Stimulated activated CD4-positive, alpha-beta T cell treated with anti-CD3 and anti-CD28 coated beads, Interleukin-4, amount 100 ng/mL, for 1 hour (primary cell): ENCODE measurements around the gene AQP3.
"Not testable (repeated sequence)": the region's sequence is repeated elsewhere in the genome, so short reads cannot be mapped to it uniquely, and the experiment has no call there.

Experiments used
- DNase-seq: peaks from one replicate; pipeline ENCODE4 v3.0.0-alpha.2; 2020

The AQP3 gene

GRCh38 chr9:33440204-33440603 is 7.2 kb downstream of the AQP3 start:
- DNase-seq = no peak

- no peak for DNase-seq
Observed at GRCh38 chr9:33439731-33440130, 7.7 kb downstream of the AQP3 start.

GRCh38 chr9:33438926-33439680 is 8.3 kb downstream of the AQP3 start:
- DNase-seq = no peak

- DNase-seq = no peak
Observed at GRCh38 chr9:33437898-33438297, 9.5 kb downstream of the AQP3 start.

- DNase-seq = no peak
Observed at GRCh38 chr9:33437205-33437604, 10.2 kb downstream of the AQP3 start.

GRCh38 chr9:33436445-33436844 is 10.9 kb downstream of the AQP3 start:
- no peak for DNase-seq

- no peak for DNase-seq
Observed at GRCh38 chr9:33435821-33436277, 11.5 kb downstream of the AQP3 start.

GRCh38 chr9:33434317-33435105 is 12.9 kb downstream of the AQP3 start:
- no peak for DNase-seq

- no peak for DNase-seq
Observed at GRCh38 chr9:33433871-33434270, 13.5 kb downstream of the AQP3 start.

GRCh38 chr9:33431420-33431819 is 16.0 kb downstream of the AQP3 start:
- DNase-seq = no peak

GRCh38 chr9:33430942-33431341 is 16.5 kb downstream of the AQP3 start:
- DNase-seq = no peak

- DNase-seq = no peak
Observed at GRCh38 chr9:33429256-33429985, 18.0 kb downstream of the AQP3 start.

- DNase-seq = no peak
Observed at GRCh38 chr9:33426843-33427293, 20.5 kb downstream of the AQP3 start.

- no peak for DNase-seq
Observed at GRCh38 chr9:33425128-33425533, 22.3 kb downstream of the AQP3 start.

GRCh38 chr9:33424492-33424891 is 22.9 kb downstream of the AQP3 start:
- not testable (repeated sequence) for DNase-seq

GRCh38 chr9:33424043-33424442 is 23.4 kb downstream of the AQP3 start:
- not testable (repeated sequence) for DNase-seq

- DNase-seq = no peak
Observed at GRCh38 chr9:33419708-33420303, 27.6 kb downstream of the AQP3 start.

- no peak for DNase-seq
Observed at GRCh38 chr9:33418090-33418489, 29.3 kb downstream of the AQP3 start.

GRCh38 chr9:33416996-33417395 is 30.4 kb downstream of the AQP3 start:
- peak; percentile 11 for DNase-seq

GRCh38 chr9:33415501-33416038 is 31.8 kb downstream of the AQP3 start:
- peak; percentile 85 for DNase-seq

- no peak for DNase-seq
Observed at GRCh38 chr9:33414889-33415500, 32.4 kb downstream of the AQP3 start.

- DNase-seq = no peak
Observed at GRCh38 chr9:33414268-33414667, 33.1 kb downstream of the AQP3 start.
